HEK293 (cell line): Measurements from ENCODE around the gene PTPRH.

Source experiments
- CTCF ChIA-PET: fragments of 350-600 bp; formaldehyde crosslinking; extraction: SDS; loops from one replicate; lab custom pipeline; 2021; ENCODE audit warnings: antibody characterized with exemption; lab: Yijun Ruan, JAX
- POLR2A ChIA-PET: fragments of 300-600 bp; formaldehyde crosslinking; extraction: SDS; loops from one replicate; lab custom pipeline; 2020; ENCODE audit warnings: antibody characterized with exemption, inconsistent platforms; lab: Yijun Ruan, JAX
- H3K27ac ChIP-seq: fragments of 200-500 bp; sonication (Bioruptor generic); 2 replicates; pipeline ENCODE4 v1.5.1; 2014; ENCODE audit warnings: low read depth, low read length, control low read depth, inconsistent platforms; ENCODE audit errors: extremely low read depth
- H3K36me3 ChIP-seq, 2 experiments: fragments of 200-500 bp in 1 of 2; sonication (Bioruptor generic) in 1 of 2; 1 replicate in 1 of 2; 2 replicates in 1 of 2; pipeline ENCODE4 v1.5.1; 2014 to 2017; ENCODE audit warnings: inconsistent platforms in 2 of 2, low read length in 2 of 2; ENCODE audit not compliant: control insufficient read depth in 2 of 2, insufficient read depth in 1 of 2
- H3K4me1 ChIP-seq: fragments of 200-500 bp; sonication (Bioruptor generic); 2 replicates; pipeline ENCODE4 v1.5.1; 2014; ENCODE audit warnings: mild to moderate bottlenecking, low read length, inconsistent platforms; ENCODE audit not compliant: control insufficient read depth, insufficient read depth
- H3K4me3 ChIP-seq: 2 replicates; pipeline ENCODE4 v1.5.1; 2011; ENCODE audit warnings: low read depth, mild to moderate bottlenecking, control low read depth, low read length, moderate library complexity
- H3K9me3 ChIP-seq: fragments of 200-500 bp; sonication (Bioruptor generic); 2 replicates; pipeline ENCODE4 v1.5.1; 2014; ENCODE audit warnings: low read depth, low read length, inconsistent platforms; ENCODE audit not compliant: control insufficient read depth, insufficient read depth
- BCL11B ChIP-seq: fragments of 450-650 bp; formaldehyde crosslinking; IDR thresholded peaks from 2 replicates; pipeline ENCODE4 v1.5.1; 2016; ENCODE audit warnings: low read depth, missing biosample characterization, missing genetic modification characterization
- GLI4 ChIP-seq: fragments of 450-650 bp; formaldehyde crosslinking; IDR thresholded peaks from 2 replicates; pipeline ENCODE4 v1.5.1; 2016; ENCODE audit warnings: missing biosample characterization, missing genetic modification characterization
- RBAK ChIP-seq: fragments of 450-650 bp; formaldehyde crosslinking; IDR thresholded peaks from 2 replicates; pipeline ENCODE4 v1.5.1; 2016; ENCODE audit warnings: missing biosample characterization, missing genetic modification characterization
- SP7 ChIP-seq: fragments of 450-650 bp; formaldehyde crosslinking; IDR thresholded peaks from 2 replicates; pipeline ENCODE4 v1.5.1; 2016; ENCODE audit warnings: missing biosample characterization, missing genetic modification characterization
- ZBTB8A ChIP-seq: fragments of 450-650 bp; formaldehyde crosslinking; IDR thresholded peaks from 2 replicates; pipeline ENCODE4 v1.5.1; 2016; ENCODE audit warnings: missing biosample characterization, missing genetic modification characterization
- ZNF146 ChIP-seq: fragments of 450-650 bp; formaldehyde crosslinking; IDR thresholded peaks from 2 replicates; pipeline ENCODE4 v1.5.1; 2016; ENCODE audit warnings: missing biosample characterization, missing genetic modification characterization
- ZNF214 ChIP-seq: fragments of 450-650 bp; formaldehyde crosslinking; IDR thresholded peaks from 2 replicates; pipeline ENCODE4 v1.5.1; 2017; ENCODE audit warnings: missing biosample characterization, mild to moderate bottlenecking, missing genetic modification characterization, borderline replicate concordance
- ZNF223 ChIP-seq: fragments of 450-650 bp; formaldehyde crosslinking; IDR thresholded peaks from 2 replicates; pipeline ENCODE4 v1.5.1; 2016; ENCODE audit warnings: missing biosample characterization, missing genetic modification characterization
- ZNF302 ChIP-seq: fragments of 450-650 bp; formaldehyde crosslinking; IDR thresholded peaks from 2 replicates; pipeline ENCODE4 v1.5.1; 2016; ENCODE audit warnings: missing biosample characterization, missing genetic modification characterization, low read depth
- ZNF335 ChIP-seq: fragments of 450-650 bp; formaldehyde crosslinking; conservative IDR thresholded peaks from 2 replicates; pipeline ENCODE4 v1.5.1; 2016; ENCODE audit warnings: missing biosample characterization, missing genetic modification characterization
- ZNF366 ChIP-seq: fragments of 450-650 bp; formaldehyde crosslinking; conservative IDR thresholded peaks from 2 replicates; pipeline ENCODE4 v1.5.1; 2016; ENCODE audit warnings: missing biosample characterization, missing genetic modification characterization
- ZNF416 ChIP-seq: fragments of 450-650 bp; formaldehyde crosslinking; IDR thresholded peaks from 2 replicates; pipeline ENCODE4 v1.5.1; 2016; ENCODE audit warnings: missing biosample characterization, missing genetic modification characterization
- ZNF426 ChIP-seq: fragments of 450-650 bp; formaldehyde crosslinking; IDR thresholded peaks from 2 replicates; pipeline ENCODE4 v1.5.1; 2017; ENCODE audit warnings: missing biosample characterization, missing genetic modification characterization, mild to moderate bottlenecking, inconsistent platforms, moderate library complexity
- ZNF529 ChIP-seq: fragments of 450-650 bp; formaldehyde crosslinking; IDR thresholded peaks from 2 replicates; pipeline ENCODE4 v1.5.1; 2017; ENCODE audit warnings: missing genetic modification characterization, missing biosample characterization; ENCODE audit not compliant: insufficient replicate concordance
- ZNF549 ChIP-seq: fragments of 450-650 bp; IDR thresholded peaks from 2 replicates; pipeline ENCODE4 v1.5.1; 2018; ENCODE audit warnings: missing biosample characterization, missing genetic modification characterization, mild to moderate bottlenecking, inconsistent platforms, moderate library complexity
- ZNF558 ChIP-seq: fragments of 450-650 bp; formaldehyde crosslinking; IDR thresholded peaks from 2 replicates; pipeline ENCODE4 v1.5.1; 2016; ENCODE audit warnings: missing biosample characterization, missing genetic modification characterization
- ZNF629 ChIP-seq: fragments of 450-650 bp; formaldehyde crosslinking; IDR thresholded peaks from 2 replicates; pipeline ENCODE4 v1.5.1; 2017; ENCODE audit warnings: missing biosample characterization, missing genetic modification characterization
- ZNF777 ChIP-seq: fragments of 450-650 bp; formaldehyde crosslinking; IDR thresholded peaks from 2 replicates; pipeline ENCODE4 v1.5.1; 2017; ENCODE audit warnings: missing biosample characterization, missing genetic modification characterization, borderline replicate concordance
- TF ChIP-seq, protein P1 (sequence below): fragments of 450-650 bp; formaldehyde crosslinking; IDR thresholded peaks from 2 replicates; pipeline ENCODE4 v1.5.1; 2016; ENCODE audit warnings: missing biosample characterization, missing genetic modification characterization
- TF ChIP-seq, protein P2 (sequence below): fragments of 450-650 bp; formaldehyde crosslinking; IDR thresholded peaks from 2 replicates; pipeline ENCODE4 v1.5.1; 2016; ENCODE audit warnings: missing biosample characterization, missing genetic modification characterization
- TF ChIP-seq, protein P3 (sequence below): fragments of 450-650 bp; formaldehyde crosslinking; IDR thresholded peaks from 2 replicates; pipeline ENCODE4 v1.5.1; 2017; ENCODE audit warnings: missing biosample characterization, missing genetic modification characterization
- TF ChIP-seq, protein P4 (sequence below): fragments of 450-650 bp; formaldehyde crosslinking; IDR thresholded peaks from 2 replicates; pipeline ENCODE4 v1.5.1; 2017; ENCODE audit warnings: missing biosample characterization, missing genetic modification characterization

Gene PTPRH

DNA sequence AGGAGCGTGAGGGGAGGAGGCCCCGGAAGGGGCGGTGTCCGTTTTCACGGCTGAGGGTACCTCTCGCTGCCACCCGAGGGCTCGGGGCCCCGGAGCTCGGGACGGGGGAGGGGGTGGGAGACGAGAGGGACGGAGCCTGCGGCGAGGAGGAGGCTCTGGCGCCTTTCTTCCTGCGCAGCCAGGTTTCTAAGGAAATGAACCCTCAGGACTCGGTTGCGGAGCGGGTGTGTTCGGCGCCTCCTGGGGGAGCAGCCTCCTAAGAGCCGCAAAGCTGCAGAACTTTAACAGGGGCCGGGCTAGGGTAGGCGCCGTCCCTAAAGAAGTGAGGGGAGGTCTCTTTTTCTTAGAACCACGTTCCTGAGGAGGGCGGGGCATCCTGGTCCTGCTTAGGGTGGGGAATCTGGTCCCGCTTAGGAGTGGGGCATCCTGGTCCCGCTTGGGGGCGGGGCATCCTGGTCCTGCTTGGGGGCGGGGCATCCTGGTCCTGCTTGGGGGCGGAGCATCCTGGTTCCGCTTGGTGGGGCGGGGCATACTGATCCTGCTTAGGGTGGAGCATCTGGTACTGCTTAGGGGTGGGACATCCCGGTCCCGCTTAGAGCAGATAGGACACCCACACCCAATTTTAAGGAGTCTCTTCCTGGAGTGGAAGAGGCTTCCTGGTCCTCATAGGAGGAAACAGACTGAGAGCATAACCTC lies 35.4 kb downstream of the PTPRH start:
- POLR2A ChIA-PET, result no interaction called here
- CTCF ChIA-PET, result interaction anchor here (0.7 to 3.6 kb wide), 9 partner anchors 8 to 245 kb away, joined by 3 to 22 read pairs (median 4); partner anchors contain the start of gene DNAAF3
- TF ChIP-seq ZNF146 (no peak), ZNF335 (peak; percentile 81), ZNF426 (tag by site-specific recombination) (no peak), ZNF558 (tag by site-specific recombination) (no peak), ZNF529 (tag by site-specific recombination) (no peak), ZNF223 (tag by site-specific recombination) (no peak), RBAK (tag by site-specific recombination) (no peak), ZNF629 (tag by site-specific recombination) (no peak), ZNF366 (no peak), ZNF214 (tag by site-specific recombination) (no peak), ZNF416 (no peak), BCL11B (no peak), ZNF777 (tag by site-specific recombination) (peak; percentile 75; the same call in 1 of the 2 replicates), ZNF549 (tag by site-specific recombination) (no peak), SP7 (tag by site-specific recombination) (peak; percentile 11; the same call in 1 of the 2 replicates), GLI4 (tag by site-specific recombination) (no peak), ZNF302 (tag by site-specific recombination) (no peak), ZBTB8A (no peak)
- TF ChIP-seq, protein P1, sequence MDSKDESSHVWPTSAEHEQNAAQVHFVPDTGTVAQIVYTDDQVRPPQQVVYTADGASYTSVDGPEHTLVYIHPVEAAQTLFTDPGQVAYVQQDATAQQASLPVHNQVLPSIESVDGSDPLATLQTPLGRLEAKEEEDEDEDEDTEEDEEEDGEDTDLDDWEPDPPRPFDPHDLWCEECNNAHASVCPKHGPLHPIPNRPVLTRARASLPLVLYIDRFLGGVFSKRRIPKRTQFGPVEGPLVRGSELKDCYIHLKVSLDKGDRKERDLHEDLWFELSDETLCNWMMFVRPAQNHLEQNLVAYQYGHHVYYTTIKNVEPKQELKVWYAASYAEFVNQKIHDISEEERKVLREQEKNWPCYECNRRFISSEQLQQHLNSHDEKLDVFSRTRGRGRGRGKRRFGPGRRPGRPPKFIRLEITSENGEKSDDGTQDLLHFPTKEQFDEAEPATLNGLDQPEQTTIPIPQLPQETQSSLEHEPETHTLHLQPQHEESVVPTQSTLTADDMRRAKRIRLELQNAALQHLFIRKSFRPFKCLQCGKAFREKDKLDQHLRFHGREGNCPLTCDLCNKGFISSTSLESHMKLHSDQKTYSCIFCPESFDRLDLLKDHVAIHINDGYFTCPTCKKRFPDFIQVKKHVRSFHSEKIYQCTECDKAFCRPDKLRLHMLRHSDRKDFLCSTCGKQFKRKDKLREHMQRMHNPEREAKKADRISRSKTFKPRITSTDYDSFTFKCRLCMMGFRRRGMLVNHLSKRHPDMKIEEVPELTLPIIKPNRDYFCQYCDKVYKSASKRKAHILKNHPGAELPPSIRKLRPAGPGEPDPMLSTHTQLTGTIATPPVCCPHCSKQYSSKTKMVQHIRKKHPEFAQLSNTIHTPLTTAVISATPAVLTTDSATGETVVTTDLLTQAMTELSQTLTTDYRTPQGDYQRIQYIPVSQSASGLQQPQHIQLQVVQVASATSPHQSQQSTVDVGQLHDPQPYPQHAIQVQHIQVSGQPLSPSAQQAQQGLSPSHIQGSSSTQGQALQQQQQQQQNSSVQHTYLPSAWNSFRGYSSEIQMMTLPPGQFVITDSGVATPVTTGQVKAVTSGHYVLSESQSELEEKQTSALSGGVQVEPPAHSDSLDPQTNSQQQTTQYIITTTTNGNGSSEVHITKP (tag by site-specific recombination), result peak; percentile 73
- TF ChIP-seq, protein P2, sequence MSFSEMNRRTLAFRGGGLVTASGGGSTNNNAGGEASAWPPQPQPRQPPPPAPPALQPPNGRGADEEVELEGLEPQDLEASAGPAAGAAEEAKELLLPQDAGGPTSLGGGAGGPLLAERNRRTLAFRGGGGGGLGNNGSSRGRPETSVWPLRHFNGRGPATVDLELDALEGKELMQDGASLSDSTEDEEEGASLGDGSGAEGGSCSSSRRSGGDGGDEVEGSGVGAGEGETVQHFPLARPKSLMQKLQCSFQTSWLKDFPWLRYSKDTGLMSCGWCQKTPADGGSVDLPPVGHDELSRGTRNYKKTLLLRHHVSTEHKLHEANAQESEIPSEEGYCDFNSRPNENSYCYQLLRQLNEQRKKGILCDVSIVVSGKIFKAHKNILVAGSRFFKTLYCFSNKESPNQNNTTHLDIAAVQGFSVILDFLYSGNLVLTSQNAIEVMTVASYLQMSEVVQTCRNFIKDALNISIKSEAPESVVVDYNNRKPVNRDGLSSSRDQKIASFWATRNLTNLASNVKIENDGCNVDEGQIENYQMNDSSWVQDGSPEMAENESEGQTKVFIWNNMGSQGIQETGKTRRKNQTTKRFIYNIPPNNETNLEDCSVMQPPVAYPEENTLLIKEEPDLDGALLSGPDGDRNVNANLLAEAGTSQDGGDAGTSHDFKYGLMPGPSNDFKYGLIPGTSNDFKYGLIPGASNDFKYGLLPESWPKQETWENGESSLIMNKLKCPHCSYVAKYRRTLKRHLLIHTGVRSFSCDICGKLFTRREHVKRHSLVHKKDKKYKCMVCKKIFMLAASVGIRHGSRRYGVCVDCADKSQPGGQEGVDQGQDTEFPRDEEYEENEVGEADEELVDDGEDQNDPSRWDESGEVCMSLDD, result no peak
- TF ChIP-seq, protein P3, sequence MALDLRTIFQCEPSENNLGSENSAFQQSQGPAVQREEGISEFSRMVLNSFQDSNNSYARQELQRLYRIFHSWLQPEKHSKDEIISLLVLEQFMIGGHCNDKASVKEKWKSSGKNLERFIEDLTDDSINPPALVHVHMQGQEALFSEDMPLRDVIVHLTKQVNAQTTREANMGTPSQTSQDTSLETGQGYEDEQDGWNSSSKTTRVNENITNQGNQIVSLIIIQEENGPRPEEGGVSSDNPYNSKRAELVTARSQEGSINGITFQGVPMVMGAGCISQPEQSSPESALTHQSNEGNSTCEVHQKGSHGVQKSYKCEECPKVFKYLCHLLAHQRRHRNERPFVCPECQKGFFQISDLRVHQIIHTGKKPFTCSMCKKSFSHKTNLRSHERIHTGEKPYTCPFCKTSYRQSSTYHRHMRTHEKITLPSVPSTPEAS, result no peak
- TF ChIP-seq, protein P4, sequence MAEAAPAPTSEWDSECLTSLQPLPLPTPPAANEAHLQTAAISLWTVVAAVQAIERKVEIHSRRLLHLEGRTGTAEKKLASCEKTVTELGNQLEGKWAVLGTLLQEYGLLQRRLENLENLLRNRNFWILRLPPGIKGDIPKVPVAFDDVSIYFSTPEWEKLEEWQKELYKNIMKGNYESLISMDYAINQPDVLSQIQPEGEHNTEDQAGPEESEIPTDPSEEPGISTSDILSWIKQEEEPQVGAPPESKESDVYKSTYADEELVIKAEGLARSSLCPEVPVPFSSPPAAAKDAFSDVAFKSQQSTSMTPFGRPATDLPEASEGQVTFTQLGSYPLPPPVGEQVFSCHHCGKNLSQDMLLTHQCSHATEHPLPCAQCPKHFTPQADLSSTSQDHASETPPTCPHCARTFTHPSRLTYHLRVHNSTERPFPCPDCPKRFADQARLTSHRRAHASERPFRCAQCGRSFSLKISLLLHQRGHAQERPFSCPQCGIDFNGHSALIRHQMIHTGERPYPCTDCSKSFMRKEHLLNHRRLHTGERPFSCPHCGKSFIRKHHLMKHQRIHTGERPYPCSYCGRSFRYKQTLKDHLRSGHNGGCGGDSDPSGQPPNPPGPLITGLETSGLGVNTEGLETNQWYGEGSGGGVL, result peak; percentile 74

More for the DNA sequence above, 35.4 kb downstream of the PTPRH start:
- peaks cover 7% of the 10 kb centered on the region for H3K4me1 ChIP-seq
- H3K36me3 ChIP-seq, result no peaks in the 10 kb centered on the region
- H3K9me3 ChIP-seq, result no peaks in the 10 kb centered on the region
- peak overlapping the region; percentile 7; the same call in 1 of the 2 replicates for H3K27ac ChIP-seq
- peak overlapping the region; percentile 50 for H3K4me3 ChIP-seq
